ENCODE data around the gene NELL2. TPM values are rescaled to one million over a fixed set of nuclear protein-coding genes. Genes with fewer than 3 reads are reported as not detected.

The NELL2 gene
- polyA plus RNA-seq, 3 donors = 0.09 to 0.98 (median 0.39) TPM

DNA sequence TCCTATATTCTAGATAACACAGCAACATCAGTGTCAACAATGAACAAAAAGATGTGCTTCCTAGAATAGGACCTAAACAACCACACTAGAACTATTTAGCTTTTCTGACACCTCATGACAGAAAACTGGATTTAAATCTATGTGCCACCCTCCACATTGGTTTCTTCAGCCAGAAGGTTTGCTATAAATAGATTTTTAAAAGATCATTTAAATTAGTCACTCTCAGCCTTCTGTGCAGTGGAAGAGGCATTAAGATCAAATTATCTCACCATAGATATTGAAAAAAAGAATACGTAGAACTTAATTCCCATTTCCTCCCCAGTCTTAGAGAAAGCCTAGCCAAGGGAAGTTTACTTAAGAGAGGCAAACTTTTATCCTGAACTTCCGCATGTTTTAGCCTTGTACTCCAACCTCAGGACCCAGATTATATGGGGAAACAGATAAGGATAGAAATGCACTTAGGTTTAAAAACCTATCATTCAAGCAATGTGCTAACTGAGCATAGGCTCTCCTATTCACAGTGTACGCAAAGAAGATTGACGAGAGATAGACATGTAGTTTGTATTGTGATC is 59.6 kb downstream of the NELL2 start:
- no peak for DNase-seq
- Histone ChIP-seq H4K20me1 (ENCODE audit: insufficient read depth, low read length) (no peaks in the 10 kb centered on the region), H3K27ac (ENCODE audit: low read depth in 1 of 2, low read length in 2 of 2) (no peak overlapping the region), H3K4me3 (replicated peaks in 1 of 3; ENCODE audit: low read depth in 2 of 3, low read length in 3 of 3) (no peak overlapping the region), H2AFZ (ENCODE audit: insufficient read depth, low read depth, low read length, poor library complexity, severe bottlenecking) (no peak overlapping the region), H3K4me1 (ENCODE audit: control insufficient read depth in 1 of 2, insufficient read depth in 2 of 2, low read length in 2 of 2) (no peaks in the 10 kb centered on the region), H3K27me3 (ENCODE audit: control insufficient read depth in 2 of 2, insufficient read depth in 2 of 2, low read length in 2 of 2) (no peaks in the 10 kb centered on the region), H3K4me2 (replicated peaks; ENCODE audit: extremely low read depth, low read length, poor library complexity, severe bottlenecking) (no peak overlapping the region), H3K36me3 (replicated peaks in 1 of 2; ENCODE audit: control insufficient read depth in 1 of 2, insufficient read depth in 2 of 2, low read length in 2 of 2) (no peaks in the 10 kb centered on the region), H3K9me3 (replicated peaks in 1 of 2; ENCODE audit: control insufficient read depth in 1 of 2, insufficient read depth in 1 of 2, low read length in 2 of 2) (no peaks in the 10 kb centered on the region), H3K79me2 (ENCODE audit: insufficient read depth, low read length) (no peaks in the 10 kb centered on the region), H3K9ac (ENCODE audit: insufficient read depth, low read length, poor library complexity, severe bottlenecking) (no peak overlapping the region)
- WGBS (ENCODE audit: insufficient coverage) = no CpG with 5 or more reads among the region's 4 CpGs
- no peak overlapping the region for H3K4me3 Mint-ChIP-seq
- no peaks in the 10 kb centered on the region for H3K36me3 Mint-ChIP-seq
- H3K4me1 Mint-ChIP-seq = no peaks in the 10 kb centered on the region
- no peak overlapping the region for H3K27ac Mint-ChIP-seq
- intact Hi-C loops (cut with micrococcal nuclease) = no loop called here
- TF ChIP-seq, protein P1, sequence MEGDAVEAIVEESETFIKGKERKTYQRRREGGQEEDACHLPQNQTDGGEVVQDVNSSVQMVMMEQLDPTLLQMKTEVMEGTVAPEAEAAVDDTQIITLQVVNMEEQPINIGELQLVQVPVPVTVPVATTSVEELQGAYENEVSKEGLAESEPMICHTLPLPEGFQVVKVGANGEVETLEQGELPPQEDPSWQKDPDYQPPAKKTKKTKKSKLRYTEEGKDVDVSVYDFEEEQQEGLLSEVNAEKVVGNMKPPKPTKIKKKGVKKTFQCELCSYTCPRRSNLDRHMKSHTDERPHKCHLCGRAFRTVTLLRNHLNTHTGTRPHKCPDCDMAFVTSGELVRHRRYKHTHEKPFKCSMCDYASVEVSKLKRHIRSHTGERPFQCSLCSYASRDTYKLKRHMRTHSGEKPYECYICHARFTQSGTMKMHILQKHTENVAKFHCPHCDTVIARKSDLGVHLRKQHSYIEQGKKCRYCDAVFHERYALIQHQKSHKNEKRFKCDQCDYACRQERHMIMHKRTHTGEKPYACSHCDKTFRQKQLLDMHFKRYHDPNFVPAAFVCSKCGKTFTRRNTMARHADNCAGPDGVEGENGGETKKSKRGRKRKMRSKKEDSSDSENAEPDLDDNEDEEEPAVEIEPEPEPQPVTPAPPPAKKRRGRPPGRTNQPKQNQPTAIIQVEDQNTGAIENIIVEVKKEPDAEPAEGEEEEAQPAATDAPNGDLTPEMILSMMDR (IDR thresholded peaks at IDR 0.05) = no peak
- H3K27me3 Mint-ChIP-seq (ENCODE audit: low read depth in 3 of 3) = peaks cover 0 to 4% (median 0%) of the 10 kb centered on the region in 3 donors
- peaks cover 0 to 5% (median 3%) of the 10 kb centered on the region in 7 donors for H3K9me3 Mint-ChIP-seq

DNA sequence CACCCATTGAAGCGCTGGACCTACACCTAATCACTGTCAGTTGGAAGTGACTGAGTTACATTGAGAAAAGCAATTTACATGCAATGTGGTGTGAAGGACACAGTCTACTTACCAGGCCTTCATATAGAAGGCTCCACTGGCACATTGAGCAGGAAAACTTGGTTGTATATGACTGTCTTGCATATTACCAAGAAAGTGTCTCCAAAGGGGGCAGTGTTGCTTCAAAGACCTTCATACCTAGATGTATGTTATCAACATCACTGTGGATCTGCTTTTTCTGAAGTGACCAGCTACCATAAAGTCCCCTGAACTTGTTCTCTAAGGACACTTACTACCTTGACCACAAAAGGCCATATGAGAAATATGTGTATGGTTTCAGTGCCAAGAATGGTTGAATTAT is 64.1 kb downstream of the NELL2 start:
- DNase-seq = no peak

More for the DNA sequence above, 64.1 kb downstream of the NELL2 start:
- WGBS (ENCODE audit: insufficient coverage) = no CpG with 5 or more reads among the region's 1 CpG
- TF ChIP-seq, protein P1 (IDR thresholded peaks at IDR 0.05) = no peak
- no peak overlapping the region for H3K9ac ChIP-seq (ENCODE audit: insufficient read depth, low read length, poor library complexity, severe bottlenecking)
- Mint-ChIP-seq H3K4me1 (no peaks in the 10 kb centered on the region), H3K36me3 (no peaks in the 10 kb centered on the region), H3K4me3 (no peak overlapping the region), H3K27me3 (ENCODE audit: low read depth in 3 of 3) (peaks cover 0 to 2% (median 2%) of the 10 kb centered on the region in 3 donors), H3K9me3 (peaks cover 0 to 2% (median 0%) of the 10 kb centered on the region in 7 donors), H3K27ac (no peak overlapping the region)
- H3K27ac ChIP-seq (ENCODE audit: low read depth in 1 of 2, low read length in 2 of 2) = no peak overlapping the region
- intact Hi-C loops (cut with micrococcal nuclease) = no loop called here
- no peak overlapping the region for H3K4me2 ChIP-seq (replicated peaks; ENCODE audit: extremely low read depth, low read length, poor library complexity, severe bottlenecking)
- no peaks in the 10 kb centered on the region for H3K79me2 ChIP-seq (ENCODE audit: insufficient read depth, low read length)
- no peaks in the 10 kb centered on the region for H3K27me3 ChIP-seq (ENCODE audit: control insufficient read depth in 2 of 2, insufficient read depth in 2 of 2, low read length in 2 of 2)
- no peak overlapping the region for H3K4me3 ChIP-seq (replicated peaks in 1 of 3; ENCODE audit: low read depth in 2 of 3, low read length in 3 of 3)
- H2AFZ ChIP-seq (ENCODE audit: insufficient read depth, low read depth, low read length, poor library complexity, severe bottlenecking) = no peak overlapping the region
- no peaks in the 10 kb centered on the region for H4K20me1 ChIP-seq (ENCODE audit: insufficient read depth, low read length)
- H3K9me3 ChIP-seq (replicated peaks in 1 of 2; ENCODE audit: control insufficient read depth in 1 of 2, insufficient read depth in 1 of 2, low read length in 2 of 2) = no peaks in the 10 kb centered on the region
- H3K4me1 ChIP-seq (ENCODE audit: control insufficient read depth in 1 of 2, insufficient read depth in 2 of 2, low read length in 2 of 2) = no peaks in the 10 kb centered on the region
- H3K36me3 ChIP-seq (replicated peaks in 1 of 2; ENCODE audit: control insufficient read depth in 1 of 2, insufficient read depth in 2 of 2, low read length in 2 of 2) = no peaks in the 10 kb centered on the region

All from CD14-positive monocyte (primary cell).